Measurements from ENCODE around the gene FREM1.

Gene FREM1

DNA sequence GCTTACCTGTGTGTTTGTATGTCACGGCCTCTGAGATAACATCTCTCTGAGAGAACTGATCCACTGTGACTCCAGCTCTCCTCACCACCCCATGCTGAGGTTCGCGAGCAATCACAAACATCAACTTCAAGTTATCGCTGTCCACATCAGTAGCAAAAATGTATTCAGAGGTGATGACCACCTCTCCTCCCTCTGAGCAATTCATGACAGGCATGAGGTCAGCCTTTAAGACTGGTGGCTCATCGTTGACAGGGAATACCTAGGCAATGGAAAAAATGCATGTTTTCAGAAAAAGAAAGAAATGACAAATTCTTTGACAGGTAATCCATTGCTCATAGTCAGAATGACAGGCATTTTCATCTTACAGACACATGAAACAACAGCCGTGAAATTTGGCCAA, 97.4 kb downstream of the FREM1 start:
- Histone ChIP-seq H3K9ac (ENCODE audit: low read length) (no peak overlapping the region), H3K79me2 (ENCODE audit: insufficient read depth, low read length) (no peaks in the 10 kb centered on the region), H3K4me3 (ENCODE audit: low read depth, low read length, poor library complexity, severe bottlenecking) (no peak overlapping the region), H3K9me3 (ENCODE audit: low read length) (no peaks in the 10 kb centered on the region), H3K9me2 (ENCODE audit: low read depth, low read length) (no peaks in the 10 kb centered on the region), H3K4me1 (ENCODE audit: insufficient read depth, low read length, severe bottlenecking) (no peaks in the 10 kb centered on the region), H3K27ac (ENCODE audit: low read depth, low read length, poor library complexity, severe bottlenecking) (no peak overlapping the region), H3K4me2 (ENCODE audit: low read length) (no peak overlapping the region), H4K20me1 (ENCODE audit: insufficient read depth, low read length) (no peaks in the 10 kb centered on the region), H3K36me3 (ENCODE audit: insufficient read depth, low read length) (no peaks in the 10 kb centered on the region), H2AFZ (ENCODE audit: low read length) (no peak overlapping the region), H3K27me3 (ENCODE audit: insufficient read depth, low read length) (no peaks in the 10 kb centered on the region; the same call in 1 of the 2 replicates), H3F3A (ENCODE audit: insufficient read depth, low read length) (no peaks in the 10 kb centered on the region)
- TF ChIP-seq, protein P1, sequence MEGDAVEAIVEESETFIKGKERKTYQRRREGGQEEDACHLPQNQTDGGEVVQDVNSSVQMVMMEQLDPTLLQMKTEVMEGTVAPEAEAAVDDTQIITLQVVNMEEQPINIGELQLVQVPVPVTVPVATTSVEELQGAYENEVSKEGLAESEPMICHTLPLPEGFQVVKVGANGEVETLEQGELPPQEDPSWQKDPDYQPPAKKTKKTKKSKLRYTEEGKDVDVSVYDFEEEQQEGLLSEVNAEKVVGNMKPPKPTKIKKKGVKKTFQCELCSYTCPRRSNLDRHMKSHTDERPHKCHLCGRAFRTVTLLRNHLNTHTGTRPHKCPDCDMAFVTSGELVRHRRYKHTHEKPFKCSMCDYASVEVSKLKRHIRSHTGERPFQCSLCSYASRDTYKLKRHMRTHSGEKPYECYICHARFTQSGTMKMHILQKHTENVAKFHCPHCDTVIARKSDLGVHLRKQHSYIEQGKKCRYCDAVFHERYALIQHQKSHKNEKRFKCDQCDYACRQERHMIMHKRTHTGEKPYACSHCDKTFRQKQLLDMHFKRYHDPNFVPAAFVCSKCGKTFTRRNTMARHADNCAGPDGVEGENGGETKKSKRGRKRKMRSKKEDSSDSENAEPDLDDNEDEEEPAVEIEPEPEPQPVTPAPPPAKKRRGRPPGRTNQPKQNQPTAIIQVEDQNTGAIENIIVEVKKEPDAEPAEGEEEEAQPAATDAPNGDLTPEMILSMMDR (IDR thresholded peaks at IDR 0.05; ENCODE audit: low read length), result no peak
- TF ChIP-seq EZH2 (IDR thresholded peaks at IDR 0.05; ENCODE audit: borderline replicate concordance, low read length), result no peak

GRCh38 chr9:14811844-14812243, 98.4 kb downstream of the FREM1 start:
- no peaks in the 10 kb centered on the region for H3K9me3 ChIP-seq (ENCODE audit: low read length)
- H3F3A ChIP-seq (ENCODE audit: insufficient read depth, low read length), result no peaks in the 10 kb centered on the region
- no peaks in the 10 kb centered on the region for H3K4me1 ChIP-seq (ENCODE audit: insufficient read depth, low read length, severe bottlenecking)
- no peak overlapping the region for H3K4me3 ChIP-seq (ENCODE audit: low read depth, low read length, poor library complexity, severe bottlenecking)
- no peaks in the 10 kb centered on the region for H4K20me1 ChIP-seq (ENCODE audit: insufficient read depth, low read length)
- H3K4me2 ChIP-seq (ENCODE audit: low read length), result no peak overlapping the region
- no peaks in the 10 kb centered on the region for H3K36me3 ChIP-seq (ENCODE audit: insufficient read depth, low read length)
- H3K79me2 ChIP-seq (ENCODE audit: insufficient read depth, low read length), result no peaks in the 10 kb centered on the region
- no peak overlapping the region for H3K27ac ChIP-seq (ENCODE audit: low read depth, low read length, poor library complexity, severe bottlenecking)
- H3K9me2 ChIP-seq (ENCODE audit: low read depth, low read length), result no peaks in the 10 kb centered on the region
- TF ChIP-seq, protein P1 (IDR thresholded peaks at IDR 0.05; ENCODE audit: low read length), result no peak
- no peak for TF ChIP-seq EZH2 (IDR thresholded peaks at IDR 0.05; ENCODE audit: borderline replicate concordance, low read length)
- no peak overlapping the region for H3K9ac ChIP-seq (ENCODE audit: low read length)
- no peak overlapping the region for H2AFZ ChIP-seq (ENCODE audit: low read length)
- H3K27me3 ChIP-seq (ENCODE audit: insufficient read depth, low read length), result no peaks in the 10 kb centered on the region; the same call in 1 of the 2 replicates

DNA sequence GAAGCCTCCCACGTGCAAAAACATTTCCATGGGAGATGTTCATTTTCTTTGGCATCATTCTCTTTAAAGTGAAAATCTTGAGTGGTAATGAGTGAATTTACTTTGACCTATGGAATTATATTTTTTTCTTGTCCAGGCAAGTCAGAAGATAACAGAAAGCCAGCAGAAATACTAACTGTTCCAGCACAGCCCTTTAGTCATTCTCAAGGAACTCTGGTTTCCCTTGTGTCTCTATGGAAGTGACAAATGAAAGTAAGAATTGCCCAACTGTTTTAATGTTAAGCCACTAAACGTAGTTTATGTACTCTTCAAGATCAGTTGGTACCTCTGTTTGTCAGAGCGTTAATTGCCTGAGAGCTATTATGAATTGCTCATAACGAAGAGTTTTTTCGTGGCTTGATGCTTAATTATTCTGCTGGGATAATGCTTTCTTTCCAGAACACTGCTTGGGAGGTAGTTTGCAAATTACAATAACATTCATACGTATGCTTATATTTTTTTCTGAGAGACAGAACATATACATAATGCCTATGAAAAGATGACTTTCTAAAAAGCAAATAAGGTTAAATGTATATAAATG, 103.2 kb downstream of the FREM1 start:
- no peak overlapping the region for H3K4me3 ChIP-seq (ENCODE audit: low read depth, low read length, poor library complexity, severe bottlenecking)
- no peak for TF ChIP-seq EZH2 (IDR thresholded peaks at IDR 0.05; ENCODE audit: borderline replicate concordance, low read length)
- TF ChIP-seq, protein P1 (IDR thresholded peaks at IDR 0.05; ENCODE audit: low read length), result no peak
- no peaks in the 10 kb centered on the region for H3K36me3 ChIP-seq (ENCODE audit: insufficient read depth, low read length)

More for the DNA sequence above, 103.2 kb downstream of the FREM1 start:
- Histone ChIP-seq H3K79me2 (ENCODE audit: insufficient read depth, low read length) (no peaks in the 10 kb centered on the region), H3K9ac (ENCODE audit: low read length) (no peak overlapping the region), H2AFZ (ENCODE audit: low read length) (no peak overlapping the region), H3F3A (ENCODE audit: insufficient read depth, low read length) (no peaks in the 10 kb centered on the region), H3K4me1 (ENCODE audit: insufficient read depth, low read length, severe bottlenecking) (no peaks in the 10 kb centered on the region), H3K27me3 (ENCODE audit: insufficient read depth, low read length) (no peaks in the 10 kb centered on the region; the same call in 1 of the 2 replicates), H3K9me2 (ENCODE audit: low read depth, low read length) (no peaks in the 10 kb centered on the region), H4K20me1 (ENCODE audit: insufficient read depth, low read length) (no peaks in the 10 kb centered on the region), H3K9me3 (ENCODE audit: low read length) (no peaks in the 10 kb centered on the region), H3K4me2 (ENCODE audit: low read length) (no peak overlapping the region), H3K27ac (ENCODE audit: low read depth, low read length, poor library complexity, severe bottlenecking) (no peak overlapping the region)
